Measurements from ENCODE around the gene SHMT1.
"Not testable (repeated sequence)": the region's sequence is repeated elsewhere in the genome, so short reads cannot be mapped to it uniquely, and the experiment has no call there.

SHMT1 gene

DNA sequence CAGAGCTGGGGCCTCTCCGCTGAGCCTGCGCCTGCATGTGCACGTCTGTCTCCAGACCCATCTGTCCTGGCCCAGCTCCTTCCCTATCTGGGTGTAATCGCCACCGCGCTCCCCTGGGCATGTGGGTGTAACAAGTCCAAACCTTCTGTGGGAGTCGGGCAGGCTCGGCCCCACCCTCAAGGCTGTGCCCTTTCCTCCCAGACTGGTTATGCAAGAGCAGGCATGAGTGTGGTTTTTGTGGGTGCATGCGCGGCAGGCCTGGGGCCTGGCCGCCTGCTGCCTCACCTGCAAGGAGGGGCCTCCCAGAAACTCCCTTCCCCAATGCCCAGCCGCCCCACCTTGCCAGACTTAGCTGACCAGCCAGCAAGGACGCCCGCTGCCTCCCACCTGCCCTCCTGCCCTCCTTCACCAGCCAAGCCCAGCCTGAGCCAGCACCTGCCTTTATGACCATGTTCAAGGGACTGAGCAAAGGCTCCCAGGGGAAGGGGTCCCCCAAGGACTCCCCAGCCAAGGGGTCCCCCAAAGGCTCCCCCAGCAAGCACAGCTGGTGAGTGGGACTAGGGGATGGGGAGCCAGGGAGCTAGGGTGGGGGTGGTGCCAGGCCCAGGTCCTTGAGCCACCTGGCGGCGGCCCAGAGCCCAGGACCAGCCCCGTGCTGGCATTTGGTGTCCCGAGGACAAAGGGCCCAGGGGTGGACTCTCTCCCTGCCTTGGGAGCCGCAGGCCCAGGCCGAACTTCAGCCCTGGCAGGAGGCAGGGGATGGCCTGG, 14.3 kb upstream of the SHMT1 start, which contains the start of gene EVPLL:
Gene EVPLL, plus strand, starts transcription at position 342 of the 768 bp plus-strand sequence. CDS start 3,160 bp downstream, outside the sequence.
- peak; percentile 20 for DNase-seq

DNA sequence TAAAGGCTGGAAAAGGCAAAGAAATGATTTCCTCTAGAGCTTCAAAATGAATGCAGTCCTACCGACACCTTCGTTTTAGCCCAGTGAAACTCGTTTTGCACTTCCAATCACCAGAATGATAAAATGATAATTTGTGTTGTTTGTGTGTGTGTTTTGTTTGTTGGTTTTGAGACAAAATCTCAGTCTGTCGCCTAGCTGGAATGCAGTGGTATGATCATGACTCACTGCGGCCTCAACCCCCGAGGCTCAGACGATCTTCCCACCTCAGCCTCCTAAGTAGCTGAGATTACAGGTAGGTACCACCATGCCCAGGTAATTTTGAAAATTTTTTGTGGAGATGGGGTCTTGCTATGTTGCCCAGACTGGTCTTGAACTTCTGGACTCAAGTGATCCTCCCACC, 10.9 kb upstream of the SHMT1 start:
- DNase-seq: no peak

DNA sequence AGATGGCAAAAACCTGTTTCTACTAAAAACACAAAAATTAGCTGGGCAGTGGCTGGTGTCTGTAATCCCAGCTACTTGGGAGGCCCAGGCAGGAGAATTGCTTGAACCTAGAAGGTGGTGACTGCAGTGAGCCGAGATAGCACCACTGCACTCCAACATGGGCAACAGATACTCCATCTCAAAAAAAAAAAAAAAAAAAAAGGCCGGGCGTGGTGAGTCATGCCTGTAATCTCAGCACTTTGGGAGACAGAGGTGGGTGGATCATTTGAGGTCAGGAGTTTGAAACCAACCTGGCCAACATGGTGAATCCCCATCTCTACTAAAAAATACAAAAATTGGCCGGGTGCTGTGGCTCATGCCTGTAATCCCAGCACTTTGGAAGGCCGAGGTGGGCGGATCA, 9.8 kb upstream of the SHMT1 start:
- DNase-seq: peak; percentile 51

DNA sequence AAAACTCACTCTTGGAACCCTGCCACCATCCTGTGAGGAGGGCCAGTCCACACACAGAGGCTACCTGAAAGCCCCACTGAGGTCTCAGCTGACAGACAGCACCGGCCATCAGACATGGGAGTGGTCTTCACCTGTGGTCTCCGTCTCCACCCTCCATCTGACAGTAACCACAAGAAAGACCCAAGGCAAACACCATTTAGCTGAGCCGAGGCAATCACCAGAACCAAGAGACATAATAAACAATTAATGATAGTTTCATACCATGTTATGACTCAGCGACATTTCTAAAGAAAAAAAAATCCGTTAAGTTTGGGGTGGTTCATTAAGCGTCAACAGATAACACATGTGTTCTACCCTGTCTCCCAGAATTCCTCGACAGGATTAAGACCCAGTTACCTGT, 8.1 kb upstream of the SHMT1 start:
- DNase-seq: peak; percentile 38

DNA sequence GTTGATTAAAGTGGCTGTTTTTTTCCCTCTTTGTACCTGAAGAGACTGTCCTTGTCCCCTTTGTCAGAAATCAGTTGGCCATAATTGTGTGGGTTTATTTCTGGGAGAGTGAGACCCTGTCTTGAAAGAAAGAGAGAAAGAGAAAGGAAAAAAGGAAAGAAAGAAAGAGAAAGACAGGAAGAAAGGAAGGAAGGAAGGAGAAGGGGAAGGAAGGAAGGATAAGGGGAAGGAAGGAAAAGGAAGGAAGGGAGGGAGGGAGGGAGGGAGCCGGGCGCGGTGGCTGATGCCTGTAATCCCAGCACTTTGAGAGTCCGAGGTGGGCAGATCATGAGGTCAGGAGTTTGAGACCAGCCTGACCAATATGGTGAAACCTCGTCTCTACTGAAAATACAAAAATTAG, 7.4 kb upstream of the SHMT1 start:
- DNase-seq: no peak

DNA sequence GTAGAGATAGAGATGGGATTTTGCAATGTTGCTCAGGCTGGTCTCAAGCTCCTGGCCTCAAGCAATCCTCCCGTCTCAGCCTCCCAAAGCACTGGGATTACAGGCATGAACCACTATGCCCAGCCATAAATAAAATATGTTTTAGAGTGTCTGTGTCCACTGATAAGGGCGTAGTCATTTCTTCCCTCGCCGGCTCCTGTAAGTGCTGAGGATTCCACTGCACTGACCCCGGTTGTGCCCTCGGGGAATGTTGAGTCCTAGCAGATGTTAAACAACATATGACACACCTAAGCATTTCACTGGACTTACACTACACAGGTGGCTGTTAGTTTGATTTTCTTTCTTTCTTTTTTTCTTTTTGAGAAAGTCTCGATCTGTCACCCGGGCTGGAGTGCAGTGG, 5.6 kb upstream of the SHMT1 start:
- DNase-seq: no peak

DNA sequence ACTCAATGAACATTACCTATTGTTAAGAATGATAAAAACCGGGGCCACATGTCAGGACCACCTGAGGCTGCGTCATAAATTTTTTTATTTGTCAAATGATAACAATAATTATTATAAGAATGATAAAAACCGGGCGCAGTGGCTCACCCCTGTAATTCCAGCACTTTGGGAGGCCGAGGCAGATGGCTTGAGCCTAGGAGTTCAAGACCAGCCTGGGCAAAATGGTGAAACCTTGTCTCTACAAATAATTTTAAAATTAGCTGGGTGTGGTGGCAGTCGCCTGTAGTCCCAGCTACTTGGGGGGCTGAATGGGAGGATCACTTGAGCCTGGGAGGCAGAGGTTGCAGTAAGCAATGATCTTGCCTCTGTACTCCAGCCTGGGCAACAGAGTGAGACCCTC, 816 bp upstream of the SHMT1 start:
- DNase-seq: no peak

DNA sequence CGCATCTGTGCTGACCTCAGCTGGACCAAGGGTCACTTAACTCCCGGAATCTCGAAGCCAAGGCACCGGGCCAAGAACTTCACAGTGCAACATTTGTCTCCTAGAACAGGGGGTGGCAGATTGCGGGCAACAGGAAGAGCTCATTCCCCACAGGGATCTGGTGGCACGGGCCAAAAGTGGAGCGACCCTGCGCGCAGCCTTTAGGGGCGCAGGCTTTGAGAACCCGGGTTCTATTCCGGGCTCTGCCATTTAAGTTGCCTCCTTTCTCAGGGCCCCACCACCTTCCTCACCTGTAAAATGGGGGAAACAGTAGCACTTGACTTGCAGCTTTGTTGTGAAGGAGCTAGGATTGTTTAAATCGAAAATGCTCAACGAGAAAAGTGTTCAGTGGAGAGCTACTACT, 651 bp downstream of the SHMT1 start:
- peak; percentile 34 for DNase-seq

DNA sequence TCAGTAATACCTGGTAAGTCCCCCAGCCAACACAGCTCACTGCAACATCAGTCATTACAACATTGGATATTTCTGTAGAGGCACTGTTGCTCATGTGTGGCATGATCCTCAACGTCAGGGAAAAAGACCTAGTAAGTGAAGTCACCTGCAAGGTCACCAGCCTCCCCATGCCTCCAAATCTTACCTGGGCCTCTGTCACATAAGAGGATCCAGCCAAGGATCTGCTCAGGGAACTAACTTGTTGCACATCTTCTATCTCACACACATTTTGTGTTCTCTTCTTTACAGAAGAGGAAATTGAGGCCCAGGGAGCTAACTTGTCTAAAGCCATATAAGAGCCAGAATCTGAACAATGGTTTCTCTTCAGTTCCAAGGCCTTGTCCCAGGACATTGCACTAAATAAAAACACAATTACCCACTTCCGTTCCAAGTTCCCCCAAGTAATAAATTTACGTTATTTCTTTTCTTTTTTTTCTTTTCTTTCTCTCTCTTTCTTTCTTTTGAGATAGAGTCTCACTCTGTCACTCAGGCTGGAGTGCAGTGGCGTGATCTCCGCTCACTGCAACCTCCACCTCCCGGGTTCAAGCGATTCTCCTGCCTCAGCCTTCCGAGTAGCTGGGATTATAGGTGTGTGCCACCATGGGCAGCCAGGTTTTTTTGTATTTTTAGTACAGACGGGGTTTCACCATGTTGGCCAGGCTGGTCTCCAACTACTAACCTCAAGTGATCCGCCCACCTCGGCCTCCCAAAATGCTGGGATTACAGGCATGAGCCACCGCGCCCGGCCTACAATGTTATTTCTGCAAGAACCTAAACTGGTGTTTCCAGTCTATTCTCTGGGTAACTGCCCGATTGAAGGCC, 1.3 kb downstream of the SHMT1 start:
- no peak for DNase-seq

DNA sequence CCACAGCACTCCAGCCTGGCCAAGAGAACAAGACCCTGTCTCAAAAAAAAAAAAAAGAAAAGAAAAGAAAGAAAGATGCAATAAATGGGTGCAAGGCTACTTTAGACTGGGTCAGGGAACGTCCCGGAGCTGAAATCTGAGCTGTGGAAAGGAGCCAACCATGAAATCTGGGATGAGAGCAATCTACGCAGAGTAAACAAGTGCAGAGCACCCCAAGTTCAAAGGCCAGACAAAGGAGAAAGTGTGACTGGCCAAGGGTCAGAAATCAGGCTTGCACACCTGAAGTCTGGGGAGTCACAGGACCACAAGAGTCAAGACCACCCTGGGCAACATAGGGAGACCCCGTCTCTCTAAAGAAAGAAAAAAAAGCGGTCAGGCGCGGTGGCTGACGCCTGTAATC, 2.8 kb downstream of the SHMT1 start:
- no peak for DNase-seq

DNA sequence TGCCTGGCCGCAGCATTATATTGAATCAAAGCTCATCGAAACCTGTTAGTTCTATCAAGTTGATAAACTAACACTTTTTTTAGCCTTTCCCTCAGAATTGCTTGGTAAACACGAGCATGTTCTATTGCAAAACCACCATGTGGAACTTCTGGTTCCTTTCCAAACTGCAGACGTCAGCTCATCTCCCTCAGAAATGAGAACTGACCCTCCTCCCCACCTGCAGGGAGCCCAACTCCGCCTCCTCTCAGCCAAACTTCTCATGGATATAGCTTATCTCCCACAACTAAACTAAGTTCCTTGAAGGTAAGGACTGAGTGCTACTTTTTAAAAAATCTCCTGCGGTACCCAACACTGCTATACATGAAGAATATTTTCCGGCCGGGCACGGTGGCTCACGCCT, 6.7 kb downstream of the SHMT1 start:
- DNase-seq: no peak

DNA sequence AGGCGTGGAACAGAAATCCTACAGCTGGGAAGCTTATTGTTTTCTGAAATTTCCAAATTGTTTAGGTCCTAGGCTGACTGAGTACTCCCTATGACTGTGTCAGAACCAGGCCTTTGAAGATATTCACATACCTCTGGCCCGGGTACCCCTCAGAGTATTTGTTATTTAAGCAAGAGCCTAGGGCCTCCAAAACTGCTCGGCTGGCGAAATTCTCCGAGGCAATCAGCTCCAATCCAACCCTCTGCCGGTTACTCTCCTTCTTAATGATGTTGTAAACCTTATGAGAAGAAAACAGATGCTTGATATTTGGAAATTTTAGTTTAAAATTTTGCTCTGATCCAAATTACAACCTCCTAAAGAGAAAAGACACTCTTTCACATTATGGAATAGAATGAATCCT, 9.8 kb downstream of the SHMT1 start:
- no peak for DNase-seq

DNA sequence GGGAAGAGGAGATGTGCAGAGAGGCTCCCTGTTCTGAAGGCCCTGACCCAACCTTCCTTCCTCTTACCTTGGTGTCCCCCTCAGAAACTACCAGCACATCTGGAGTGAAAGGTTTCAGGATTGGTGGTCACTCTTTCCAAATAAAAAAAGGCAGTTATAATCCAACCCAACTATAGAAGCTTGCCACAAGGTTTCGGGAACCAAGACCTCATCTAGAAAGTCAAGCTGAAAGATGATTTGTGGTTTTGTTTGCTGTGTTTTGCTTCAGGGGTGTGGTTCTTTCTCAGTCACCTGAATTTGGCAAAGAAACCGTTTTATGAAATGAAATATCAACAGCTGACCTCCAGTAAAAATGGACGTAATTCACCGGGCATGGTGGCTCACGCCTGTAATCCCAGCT, 19.3 kb downstream of the SHMT1 start:
- DNase-seq: peak; percentile 34

DNA sequence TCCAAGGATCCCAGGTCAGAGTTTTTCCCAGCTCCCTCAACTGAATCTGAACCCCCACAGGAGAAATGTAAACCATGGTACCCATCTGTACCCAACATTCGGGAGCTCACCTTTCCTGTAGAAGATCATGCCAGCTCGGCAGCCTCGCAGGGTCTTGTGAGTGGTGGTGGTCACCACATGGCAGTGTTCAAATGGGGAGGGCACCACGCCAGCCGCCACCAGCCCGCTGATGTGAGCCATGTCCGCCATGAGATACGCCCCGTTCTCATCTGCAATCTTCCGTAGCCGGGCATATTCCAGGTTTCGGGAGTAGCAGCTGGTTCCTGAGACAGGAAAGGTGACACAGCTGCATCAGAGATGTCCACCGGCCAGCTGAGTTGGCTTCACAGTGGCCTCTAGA, 23.4 kb downstream of the SHMT1 start:
- DNase-seq: no peak

DNA sequence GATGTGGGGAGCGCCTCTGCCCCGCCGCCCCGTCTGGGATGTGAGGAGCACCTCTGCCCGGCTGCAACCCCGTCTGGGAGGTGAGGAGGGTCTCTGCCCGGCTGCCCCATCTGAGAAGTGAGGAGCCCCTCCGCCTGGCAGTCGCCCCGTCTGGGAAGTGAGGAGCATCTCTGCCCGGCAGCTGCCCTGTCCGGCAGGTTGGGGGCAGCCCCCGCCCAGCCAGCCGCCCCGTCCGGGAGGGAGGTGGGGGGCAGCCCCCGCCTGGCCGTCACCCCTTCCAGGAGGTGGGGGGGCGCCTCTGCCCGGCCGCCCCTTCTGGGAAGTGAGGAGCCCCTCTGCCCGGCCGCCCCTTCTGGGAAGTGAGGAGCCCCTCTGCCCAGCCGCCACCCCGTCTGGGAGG, 25.2 kb downstream of the SHMT1 start:
- not testable (repeated sequence) for DNase-seq

DNA sequence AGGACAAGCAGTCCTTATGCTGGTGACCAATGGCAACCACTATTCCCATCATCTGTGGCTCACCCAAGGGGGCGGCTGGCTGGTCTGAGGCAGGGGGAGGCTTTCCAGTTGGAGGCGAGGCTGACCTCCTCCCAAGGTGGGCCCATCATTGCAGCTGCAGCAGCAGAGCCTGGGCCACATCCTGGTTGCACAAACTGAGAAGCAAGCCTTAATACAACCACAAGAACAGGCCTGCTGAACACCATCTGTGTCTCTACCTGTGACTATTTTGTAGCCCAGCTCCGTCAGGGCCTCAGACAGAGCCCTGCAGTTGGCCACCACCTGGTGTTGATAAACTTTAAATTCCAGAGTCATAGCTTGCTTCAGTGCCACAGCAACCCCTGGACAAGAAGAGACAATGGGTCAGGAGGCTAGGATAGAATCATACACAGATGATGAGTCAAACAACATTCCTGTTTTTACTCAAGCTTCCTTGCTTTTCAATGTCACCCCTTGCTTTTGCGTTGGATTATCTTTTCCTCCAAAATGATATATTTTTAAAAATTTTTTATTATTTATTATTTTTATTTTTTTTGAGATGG, 30.4 kb downstream of the SHMT1 start:
- peak; percentile 48 for DNase-seq

DNA sequence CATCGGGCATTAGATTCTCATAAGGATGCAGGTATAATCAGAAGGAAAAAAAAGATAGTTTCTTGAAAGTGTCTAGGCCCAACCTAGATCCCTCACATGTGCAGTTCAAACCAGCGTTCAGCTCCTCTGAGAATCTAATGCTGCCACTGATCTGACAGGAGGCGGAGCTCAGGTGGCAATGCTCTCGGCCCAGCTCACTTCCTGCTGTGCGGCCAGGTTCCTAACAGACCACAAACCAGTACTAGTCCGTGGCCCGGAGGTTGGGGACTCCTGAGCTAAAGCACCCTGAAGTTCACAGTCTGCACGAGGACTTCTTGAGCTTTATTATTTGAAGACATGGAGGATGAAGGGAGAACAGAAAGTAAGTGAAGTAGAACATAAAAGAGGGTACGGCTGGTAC, 31.5 kb downstream of the SHMT1 start:
- peak; percentile 38 for DNase-seq

DNA sequence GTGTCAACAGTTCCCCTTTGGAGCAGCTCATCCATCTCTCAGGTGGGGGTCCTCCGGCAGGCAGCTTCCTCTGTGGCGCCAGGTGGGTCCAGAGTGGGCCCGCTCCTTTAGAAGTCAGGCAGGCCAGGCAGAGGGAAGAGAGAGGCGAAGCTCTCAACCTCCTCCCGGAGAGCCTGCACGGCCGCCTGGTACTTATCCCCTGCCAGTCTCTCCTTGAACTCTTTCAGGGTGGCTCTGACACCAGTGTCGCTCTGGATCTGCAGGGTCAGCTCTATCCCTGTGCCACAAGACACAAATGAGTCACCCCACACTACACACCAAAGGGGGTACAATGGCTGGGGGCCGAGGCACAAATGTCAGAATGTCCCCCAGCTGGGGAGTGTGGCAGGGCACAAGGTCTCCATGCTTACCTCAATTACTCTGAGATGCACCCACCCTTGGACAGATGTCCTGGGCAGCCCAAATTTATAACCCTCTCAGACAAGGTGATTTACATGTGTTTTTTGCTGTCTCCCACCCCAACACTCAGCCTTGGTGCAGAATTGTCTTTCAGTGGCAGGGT, 34.6 kb downstream of the SHMT1 start:
- DNase-seq: no peak

DNA sequence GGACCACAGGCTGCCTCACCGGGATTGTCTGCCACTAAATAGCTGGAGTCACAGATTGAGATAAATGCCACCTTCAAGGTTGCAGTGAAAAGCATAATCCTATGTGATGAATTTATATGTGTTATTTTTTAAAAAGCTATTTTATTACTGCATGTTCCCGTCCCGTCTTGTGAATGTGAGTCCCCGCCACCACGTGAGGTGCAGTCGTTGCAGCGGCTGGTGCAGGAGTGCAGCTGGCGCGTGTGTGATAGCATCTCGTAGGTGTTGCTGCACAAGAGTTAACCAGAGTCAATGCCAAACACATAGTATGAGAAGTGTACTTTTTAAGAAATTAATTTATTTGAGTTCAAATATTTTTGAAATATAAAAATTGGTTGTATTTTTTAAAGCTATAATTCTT, 35.8 kb downstream of the SHMT1 start:
- no peak for DNase-seq

DNA sequence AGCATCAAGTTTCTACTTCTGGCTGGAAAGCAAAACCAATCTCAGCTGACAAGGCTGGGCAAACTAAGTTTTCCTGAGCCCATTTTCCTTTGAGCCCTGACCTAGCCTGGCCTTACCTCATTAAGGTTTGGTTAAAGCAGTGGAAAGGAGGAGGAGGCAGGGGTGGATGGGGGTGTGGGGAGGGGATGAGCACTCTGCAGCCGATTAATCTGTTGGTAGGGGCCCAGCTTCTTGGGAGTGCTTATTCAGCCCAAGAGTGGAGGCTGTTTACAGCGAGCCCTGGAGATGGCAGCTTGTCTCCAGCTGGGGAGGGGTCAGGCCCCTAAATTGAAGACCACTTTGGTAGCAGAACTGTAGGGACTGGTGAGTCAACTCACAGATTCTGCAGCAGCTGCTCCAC, 36.3 kb downstream of the SHMT1 start:
- no peak for DNase-seq

DNA sequence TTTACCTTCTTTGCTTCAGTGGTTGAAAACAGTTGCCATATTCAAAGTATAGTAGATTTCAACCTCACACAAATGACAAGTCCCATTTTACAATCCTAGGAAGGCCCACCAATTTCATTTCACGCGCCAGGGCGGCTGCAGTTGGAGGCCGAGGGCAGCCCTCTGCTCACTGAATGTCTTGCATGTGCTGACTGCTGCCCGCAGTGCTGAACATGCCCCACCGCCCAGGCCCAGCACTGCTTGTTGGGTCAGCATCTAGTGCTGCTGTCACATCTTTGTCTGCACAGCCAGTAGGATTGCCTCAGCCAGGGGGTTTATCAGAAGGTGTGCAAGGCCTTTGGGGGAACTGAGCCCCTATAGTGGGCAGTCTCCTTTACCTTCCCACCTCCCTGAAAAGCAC, 36.8 kb downstream of the SHMT1 start:
- no peak for DNase-seq

DNA sequence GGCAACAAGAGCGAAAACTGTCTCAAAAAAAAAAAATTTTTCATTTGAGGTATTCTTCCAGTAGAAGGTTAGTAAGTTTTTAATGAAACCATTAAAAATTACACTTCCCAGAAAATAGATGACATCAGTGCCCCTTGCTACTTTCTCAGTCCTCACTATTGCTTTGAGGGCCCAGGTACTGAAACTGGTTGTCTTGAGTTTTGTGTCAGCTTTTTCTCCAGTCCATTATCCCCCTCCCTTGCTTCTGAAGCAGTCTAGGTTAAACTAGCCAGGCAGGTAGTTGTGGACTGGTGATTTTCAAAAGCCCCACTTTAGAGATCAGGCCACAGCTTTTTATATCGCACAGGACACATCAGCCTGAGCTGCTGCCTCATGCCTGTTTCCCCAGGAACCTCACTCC, 37.3 kb downstream of the SHMT1 start:
- no peak for DNase-seq
